NAMALWA (cell line): ENCODE measurements around the gene USP12.
"Not testable (repeated sequence)": the region's sequence is repeated elsewhere in the genome, so short reads cannot be mapped to it uniquely, and the experiment has no call there.

Experiments
- DNase-seq: peaks from one replicate; pipeline ENCODE4 v3.0.0-alpha.2; 2015; ENCODE audit warnings: low spot score

The USP12 gene

GRCh38 chr13:27076421-27076820 is 95.2 kb downstream of the USP12 start:
- DNase-seq, result no peak

DNA sequence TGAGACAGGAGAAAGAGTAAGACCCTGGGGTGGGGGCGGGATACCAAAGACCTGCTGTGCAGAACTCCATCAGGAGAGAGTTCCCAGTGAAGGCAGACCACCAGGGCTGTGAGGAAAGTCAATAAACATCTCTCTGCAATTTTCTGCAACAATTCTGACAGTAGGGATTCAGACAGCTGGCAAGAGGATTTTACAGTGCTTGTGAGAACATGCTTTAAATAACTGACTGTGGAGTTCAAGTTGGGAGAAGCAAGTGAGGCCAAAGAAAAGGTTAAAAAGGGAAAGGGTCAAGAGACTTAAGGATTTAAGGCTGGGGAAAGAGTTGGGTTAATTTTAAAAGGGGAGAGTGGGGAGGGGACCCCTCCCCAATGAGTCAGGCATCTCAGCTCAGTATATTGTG is 98.4 kb downstream of the USP12 start:
- DNase-seq, result no peak

DNA sequence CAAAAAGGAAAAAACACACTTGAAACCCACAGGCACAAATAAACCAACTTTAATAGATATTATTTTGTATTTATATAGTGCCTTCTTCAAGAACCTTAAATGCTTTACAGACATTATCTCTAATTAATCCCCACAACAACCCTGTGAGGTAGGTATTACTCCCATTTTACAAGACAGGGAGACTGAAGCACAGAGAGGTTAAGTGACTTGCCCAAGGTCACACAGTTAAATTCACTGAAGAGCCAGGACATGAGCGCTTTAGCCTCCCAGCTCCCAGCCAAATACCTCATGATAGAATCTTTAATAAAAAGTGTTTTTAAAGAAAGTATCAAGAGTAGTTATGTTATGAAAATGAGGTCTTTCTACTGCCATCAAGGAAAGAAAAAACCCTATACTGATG is 105.5 kb downstream of the USP12 start:
- DNase-seq, result not testable (repeated sequence)

- no peak for DNase-seq
Observed at GRCh38 chr13:27065582-27065981, 106.0 kb downstream of the USP12 start.

DNA sequence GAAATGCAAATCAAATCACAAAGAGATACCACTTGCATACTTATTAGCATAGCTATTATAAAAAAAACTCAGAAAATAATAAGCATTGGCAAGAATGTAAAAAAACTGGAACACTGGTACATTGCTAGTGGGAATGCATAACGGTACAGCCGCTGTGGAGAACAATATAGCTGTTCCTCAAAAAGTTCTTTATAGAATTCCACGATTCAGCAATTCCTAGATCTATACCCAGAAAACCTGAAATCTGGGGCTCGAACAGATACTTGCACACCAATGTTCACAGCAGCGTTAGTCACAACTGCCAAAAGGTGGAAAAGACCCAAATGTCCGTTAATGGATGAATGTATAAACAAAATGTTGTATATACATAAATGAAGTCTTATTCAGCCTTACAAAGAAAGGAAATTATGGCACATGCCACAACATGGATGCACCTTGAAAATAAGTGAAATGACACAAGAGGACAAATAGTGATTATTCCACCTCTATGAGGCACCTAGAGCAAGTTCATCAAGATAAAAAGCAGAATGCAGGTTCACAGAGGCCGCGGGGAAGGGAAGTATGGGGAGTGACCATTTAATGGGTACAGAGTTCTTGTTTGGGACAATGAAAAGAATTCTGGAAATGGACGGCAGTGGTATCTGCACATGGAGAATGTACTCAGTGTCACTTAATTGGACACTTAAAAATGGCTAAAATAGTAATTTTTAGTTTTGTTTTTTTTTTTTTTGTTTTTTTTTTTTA is 107.2 kb downstream of the USP12 start:
- DNase-seq, result no peak

- no peak for DNase-seq
Observed at GRCh38 chr13:27057817-27058216, 113.8 kb downstream of the USP12 start.

- DNase-seq, result no peak
Observed at GRCh38 chr13:27055526-27055925, 116.1 kb downstream of the USP12 start.

DNA sequence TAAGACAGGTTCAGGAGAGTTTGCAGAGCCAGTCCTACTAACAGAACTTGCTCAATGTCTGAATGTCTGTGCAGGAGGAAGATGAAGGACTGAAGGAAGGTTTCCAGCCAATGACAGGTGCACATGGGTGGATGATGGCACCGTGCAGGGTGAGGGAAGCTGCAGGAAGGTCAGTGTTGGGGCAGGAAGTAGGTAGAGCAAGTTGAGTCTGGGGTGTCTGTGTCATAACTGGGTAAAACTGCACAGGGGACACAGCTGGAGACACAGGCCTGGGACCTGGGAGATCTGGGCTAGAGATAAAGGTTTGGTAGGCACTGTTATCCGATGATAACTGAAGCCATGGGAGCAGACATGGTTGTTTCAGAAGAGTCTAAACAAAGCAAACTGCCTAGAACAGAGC is 116.9 kb downstream of the USP12 start:
- DNase-seq, result no peak

DNA sequence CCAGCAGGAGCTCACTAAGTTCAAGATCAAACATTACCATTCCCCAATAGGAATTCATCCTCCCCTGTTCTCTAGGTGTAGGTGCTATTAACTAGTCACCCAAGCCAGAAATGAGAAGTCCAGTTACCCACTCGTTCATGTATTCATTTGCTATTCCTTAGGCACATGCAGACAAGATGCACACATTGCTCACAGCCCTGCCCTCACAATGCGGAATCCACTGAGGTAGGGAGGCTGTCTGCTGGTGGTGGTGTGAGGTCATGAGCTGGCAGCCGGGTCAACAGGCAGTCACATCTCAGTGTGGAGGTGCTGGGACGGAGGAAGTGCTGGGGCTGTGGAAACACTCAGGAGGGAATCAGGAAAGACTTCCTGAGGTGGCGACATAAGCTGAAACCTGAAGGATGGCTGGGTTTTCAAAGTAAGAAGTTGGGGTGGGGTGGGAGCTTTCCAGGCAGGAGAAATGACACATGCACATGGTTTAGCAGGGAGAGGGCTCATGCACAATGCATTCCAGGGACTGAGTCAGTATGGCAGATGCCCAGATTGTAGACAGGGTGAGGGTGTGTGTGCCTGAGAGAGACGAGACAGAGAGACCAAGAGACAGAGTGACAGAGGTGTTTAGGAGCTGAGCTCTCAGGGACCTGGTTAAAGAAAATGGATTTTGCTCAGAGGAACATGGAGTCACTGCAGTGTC is 117.6 kb downstream of the USP12 start:
- DNase-seq, result no peak

GRCh38 chr13:27053210-27053884 is 118.3 kb downstream of the USP12 start:
- DNase-seq, result no peak

- DNase-seq, result no peak
Observed at GRCh38 chr13:27052551-27053208, 118.9 kb downstream of the USP12 start.

- DNase-seq, result no peak
Observed at GRCh38 chr13:27047081-27047480, 124.5 kb downstream of the USP12 start.

- peak; percentile 7 for DNase-seq
Observed at GRCh38 chr13:27044837-27045570, 126.6 kb downstream of the USP12 start.

- DNase-seq, result no peak
Observed at GRCh38 chr13:27043013-27043412, 128.6 kb downstream of the USP12 start.

- DNase-seq, result no peak
Observed at GRCh38 chr13:27041341-27041740, 130.3 kb downstream of the USP12 start.

DNA sequence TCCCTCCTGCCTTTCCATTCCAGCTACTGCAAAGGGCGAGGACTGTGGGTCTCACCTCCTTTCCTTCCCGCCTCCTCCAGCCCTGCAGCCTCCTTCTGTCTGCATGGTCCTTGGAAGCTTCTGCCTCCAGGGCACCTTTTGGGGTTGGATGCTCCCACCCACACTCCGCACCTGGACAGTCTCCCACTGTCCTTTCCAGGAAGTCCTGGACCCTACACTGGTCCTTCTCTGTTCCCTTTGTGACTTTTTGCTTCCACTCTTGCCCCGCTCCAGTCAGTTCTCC is 130.8 kb downstream of the USP12 start:
- DNase-seq, result no peak

DNA sequence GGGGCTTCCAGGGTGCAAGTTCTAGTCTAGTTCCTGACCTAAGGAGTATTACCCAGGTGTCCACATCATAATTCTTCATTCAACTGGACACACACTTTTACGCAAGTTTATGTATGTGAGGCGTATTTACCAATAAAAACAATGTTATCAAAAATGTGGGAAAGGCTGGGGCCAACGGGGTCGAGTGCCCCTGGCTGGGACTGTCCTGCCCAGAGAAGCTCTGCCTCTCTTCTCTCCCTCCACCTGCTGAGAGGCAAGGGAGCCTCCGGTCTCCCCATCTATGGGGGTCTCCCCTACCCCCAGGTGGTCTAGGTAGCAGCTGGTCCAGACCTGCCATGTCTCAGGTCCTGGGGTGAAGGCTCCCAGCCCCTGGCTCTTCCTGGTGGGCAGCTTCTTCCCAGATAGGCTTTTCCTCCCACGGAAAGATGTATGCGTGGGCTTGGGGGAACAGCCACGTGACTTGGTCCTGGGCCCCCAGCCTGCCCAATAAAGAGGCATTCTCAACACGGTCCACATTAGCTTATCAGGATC is 132.4 kb downstream of the USP12 start:
- no peak for DNase-seq

GRCh38 chr13:27038323-27038722 is 133.3 kb downstream of the USP12 start:
- no peak for DNase-seq

DNA sequence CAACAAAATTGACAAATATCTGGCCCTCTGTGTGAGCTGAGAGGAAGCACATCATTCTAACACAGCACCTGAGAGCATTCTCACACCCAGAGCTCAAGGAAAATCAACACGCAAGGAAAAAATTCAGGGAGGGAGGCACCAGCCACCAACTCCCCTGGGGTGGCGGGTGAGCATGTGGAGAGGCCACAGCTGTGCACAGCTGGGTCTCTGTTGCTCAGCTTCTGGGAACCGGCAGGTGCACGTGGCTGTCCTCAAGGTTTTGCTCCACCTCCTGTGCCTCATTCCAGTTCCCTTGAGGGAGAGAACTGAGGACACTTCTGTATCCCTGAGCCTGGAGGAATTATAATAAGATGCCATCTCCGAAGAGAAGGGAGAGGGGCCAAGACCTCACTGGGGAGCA is 134.0 kb downstream of the USP12 start:
- DNase-seq, result no peak

- DNase-seq, result no peak
Observed at GRCh38 chr13:27037171-27037570, 134.4 kb downstream of the USP12 start.

- no peak for DNase-seq
Observed at GRCh38 chr13:27036236-27036981, 135.2 kb downstream of the USP12 start.
